ENCODE results near the gene NPTX2.

Gene NPTX2

GRCh38 chr7:98655611-98656010, 38.5 kb downstream of the NPTX2 start:
- no peak for FAIRE-seq

- FAIRE-seq, result no peak
These were observed 39.8 kb downstream of the NPTX2 start for GRCh38 chr7:98656899-98657298.

GRCh38 chr7:98657736-98658135, 40.7 kb downstream of the NPTX2 start:
- no peak for FAIRE-seq

GRCh38 chr7:98659756-98660155, 42.7 kb downstream of the NPTX2 start:
- FAIRE-seq, result no peak

GRCh38 chr7:98661607-98662006, 44.5 kb downstream of the NPTX2 start:
- no peak for FAIRE-seq

GRCh38 chr7:98662289-98662688, 45.2 kb downstream of the NPTX2 start:
- FAIRE-seq, result no peak

GRCh38 chr7:98664882-98665281, 47.8 kb downstream of the NPTX2 start:
- FAIRE-seq, result no peak

GRCh38 chr7:98668255-98668654, 51.2 kb downstream of the NPTX2 start:
- no peak for FAIRE-seq

- no peak for FAIRE-seq
These were observed 52.4 kb downstream of the NPTX2 start for GRCh38 chr7:98669329-98670000.

GRCh38 chr7:98670186-98670585, 53.1 kb downstream of the NPTX2 start:
- FAIRE-seq, result no peak

- FAIRE-seq, result no peak
These were observed 54.7 kb downstream of the NPTX2 start for GRCh38 chr7:98671733-98672331.

GRCh38 chr7:98674461-98674860, 57.4 kb downstream of the NPTX2 start:
- no peak for FAIRE-seq

GRCh38 chr7:98674881-98675280, 57.8 kb downstream of the NPTX2 start:
- FAIRE-seq, result no peak

- FAIRE-seq, result no peak
These were observed 61.1 kb downstream of the NPTX2 start for GRCh38 chr7:98678215-98678614.
